Measurements from ENCODE around the gene PROX1.

- no peak for TF ChIP-seq CTCF (IDR thresholded peaks at IDR 0.05)
- TF ChIP-seq EZH2 (IDR thresholded peaks at IDR 0.05; ENCODE audit: borderline replicate concordance, insufficient read depth, low read depth, low read length, poor library complexity, severe bottlenecking) = no peak
Observed at GRCh38 chr1:213993929-213994328, 6.2 kb downstream of the PROX1 start.

All from B cell (primary cell).